ENCODE data around the gene POLR3H. TPM values are rescaled to one million over a fixed set of nuclear protein-coding genes. Genes with fewer than 3 reads are reported as not detected.

The POLR3H gene
- total and polyA plus RNA-seq, 2 of the 4 experiments (the other 2 are of a cell fraction): 37.8 to 67.8 TPM

DNA sequence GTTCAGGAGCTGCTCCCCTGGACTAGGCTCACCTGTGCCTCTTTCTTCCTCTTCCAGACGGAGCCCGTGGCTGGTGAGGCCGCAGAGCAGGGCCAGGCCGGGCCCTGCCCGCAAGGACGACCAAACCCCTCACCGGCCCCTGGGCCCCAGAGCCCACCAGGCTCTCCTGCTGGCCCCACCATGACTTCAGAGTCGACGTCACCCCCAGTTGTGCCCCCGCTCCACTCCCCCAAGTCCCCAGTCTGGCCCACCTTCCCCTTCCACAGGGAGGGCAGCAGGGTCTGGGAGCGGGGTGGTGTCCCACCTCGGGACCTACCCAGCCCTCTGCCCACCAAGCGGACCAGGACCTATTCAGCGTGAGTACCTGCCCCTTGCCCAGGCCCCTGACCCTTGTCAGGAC is 27.5 kb upstream of the POLR3H start:
- in situ Hi-C loops (cut with MboI; ENCODE audit: low sequenced_read_pairs): no loop called here
- TF ChIP-seq, protein P1, sequence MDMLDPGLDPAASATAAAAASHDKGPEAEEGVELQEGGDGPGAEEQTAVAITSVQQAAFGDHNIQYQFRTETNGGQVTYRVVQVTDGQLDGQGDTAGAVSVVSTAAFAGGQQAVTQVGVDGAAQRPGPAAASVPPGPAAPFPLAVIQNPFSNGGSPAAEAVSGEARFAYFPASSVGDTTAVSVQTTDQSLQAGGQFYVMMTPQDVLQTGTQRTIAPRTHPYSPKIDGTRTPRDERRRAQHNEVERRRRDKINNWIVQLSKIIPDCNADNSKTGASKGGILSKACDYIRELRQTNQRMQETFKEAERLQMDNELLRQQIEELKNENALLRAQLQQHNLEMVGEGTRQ (IDR thresholded peaks at IDR 0.05; ENCODE audit: low read depth, low read length): no peak
- no peak for TF ChIP-seq MXI1 (IDR thresholded peaks at IDR 0.05; ENCODE audit: borderline replicate concordance, low read depth, low read length)
- TF ChIP-seq CEBPB (IDR thresholded peaks at IDR 0.05; ENCODE audit: low read depth, low read length): no peak
- no peak for TF ChIP-seq POLR2A (IDR thresholded peaks at IDR 0.05; ENCODE audit: low read depth, low read length)
- TF ChIP-seq RFX5 (IDR thresholded peaks at IDR 0.05; ENCODE audit: low read depth, low read length): no peak
- TF ChIP-seq RCOR1 (IDR thresholded peaks at IDR 0.05; ENCODE audit: insufficient replicate concordance, low read length): no peak
- TF ChIP-seq BHLHE40 (IDR thresholded peaks at IDR 0.05; ENCODE audit: low read depth, low read length): no peak
- TF ChIP-seq SMC3 (IDR thresholded peaks at IDR 0.05; ENCODE audit: low read depth, low read length): no peak
- TF ChIP-seq MAFK (IDR thresholded peaks at IDR 0.05; ENCODE audit: low read depth, low read length): no peak
- no peak for TF ChIP-seq MAZ (IDR thresholded peaks at IDR 0.05; ENCODE audit: borderline replicate concordance, low read depth, low read length)
- no peak for TF ChIP-seq RAD21 (IDR thresholded peaks at IDR 0.05; ENCODE audit: low read length)
- no peak for TF ChIP-seq CHD1 (IDR thresholded peaks at IDR 0.05; ENCODE audit: low read depth, low read length)
- no peak for DNase-seq
- Histone ChIP-seq H3K4me2 (ENCODE audit: low read depth, low read length) (no peak overlapping the region), H4K8ac (ENCODE audit: low read depth in 2 of 2, low read length in 2 of 2) (no peak overlapping the region), H2BK120ac (ENCODE audit: low read depth, low read length) (no peak overlapping the region), H3K14ac (replicated peaks; ENCODE audit: low read depth, low read length) (no peak overlapping the region), H3K27ac (ENCODE audit: insufficient read depth, low read length) (no peak overlapping the region), H3K56ac (ENCODE audit: extremely low read depth, insufficient read depth, low read length) (no peak overlapping the region), H2AK9ac (replicated peaks; ENCODE audit: low read depth, low read length, poor library complexity) (no peak overlapping the region), H3K4me1 (ENCODE audit: control insufficient read depth, insufficient read depth, low read length) (peaks cover 10% of the 10 kb centered on the region; the same call in 1 of the 2 replicates), H4K20me1 (ENCODE audit: insufficient read depth, low read length) (no peaks in the 10 kb centered on the region), H2AFZ (replicated peaks; ENCODE audit: low read length, poor library complexity) (no peak overlapping the region), H4K5ac (ENCODE audit: low read depth, low read length) (no peak overlapping the region), H2AK5ac (ENCODE audit: low read depth, low read length) (no peak overlapping the region), H3K4me3 (ENCODE audit: insufficient read depth, low read depth, low read length) (no peak overlapping the region), H3K4ac (ENCODE audit: low read depth, low read length) (no peak overlapping the region), H2BK20ac (ENCODE audit: low read depth, low read length) (no peak overlapping the region), H3K18ac (ENCODE audit: low read depth, low read length) (no peak overlapping the region), H2BK5ac (ENCODE audit: low read depth, low read length, poor library complexity, severe bottlenecking) (no peak overlapping the region), H3K27me3 (ENCODE audit: control insufficient read depth, insufficient read depth, low read length) (no peaks in the 10 kb centered on the region), H3K23ac (ENCODE audit: low read depth, low read length) (no peak overlapping the region), H3K36me3 (ENCODE audit: control insufficient read depth, insufficient read depth, low read length) (peaks cover 43% of the 10 kb centered on the region; the same call in 1 of the 2 replicates), H2BK15ac (ENCODE audit: low read depth, low read length) (no peak overlapping the region), H4K91ac (ENCODE audit: insufficient read depth, low read depth, low read length) (no peak overlapping the region), H3K9me1 (ENCODE audit: insufficient read depth, low read length) (no peaks in the 10 kb centered on the region; the same call in 1 of the 2 replicates), H3K79me1 (ENCODE audit: low read depth in 1 of 2, low read length in 2 of 2) (peaks cover 6 to 45% of the 10 kb centered on the region in 2 experiments), H3K9ac (ENCODE audit: low read depth, low read length) (no peak overlapping the region), H3K9me3 (ENCODE audit: control insufficient read depth, insufficient read depth, low read length) (no peaks in the 10 kb centered on the region)
- intact Hi-C loops (cut with micrococcal nuclease): no loop called here
- CTCF ChIA-PET: no interaction called here
- no peak for ATAC-seq (ENCODE audit: low read depth)
- 100% methylated on average over 2 of the region's 14 CpGs; no CpG with 5 or more reads in 1 of the 2 experiments for WGBS, 2 experiments (ENCODE audit: extremely low coverage in 2 of 2, insufficient read length in 1 of 2)
- no TSS peak for BruUV-seq (replicated peaks)
- dilution Hi-C loops (cut with HindIII; ENCODE audit: low sequenced_read_pairs, unreplicated experiment): no loop called here
- POLR2A ChIA-PET (ENCODE audit: unreplicated experiment): no interaction called here
